GM06990 (cell line): ENCODE results near the gene UBE2D2.
"Not testable (repeated sequence)": the region's sequence is repeated elsewhere in the genome, so short reads cannot be mapped to it uniquely, and the experiment has no call there.

ENCODE experiments used
- DNase-seq: peaks from one replicate; pipeline ENCODE4 v3.0.0-alpha.2; 2011; ENCODE audit not compliant: insufficient read length; ENCODE audit errors: extremely low read depth
- H3K27me3 ChIP-seq: replicated peaks from 2 replicates; pipeline ENCODE4 v1.6.0; 2011; ENCODE audit warnings: low read length; ENCODE audit not compliant: control insufficient read depth, insufficient read depth
- H3K36me3 ChIP-seq: 2 replicates; pipeline ENCODE4 v1.5.1; 2011; ENCODE audit warnings: low read length; ENCODE audit not compliant: control insufficient read depth, insufficient read depth
- H3K4me3 ChIP-seq: replicated peaks from 2 replicates; pipeline ENCODE4 v1.5.1; 2011; ENCODE audit warnings: low read depth, mild to moderate bottlenecking, control low read depth, low read length
- TF ChIP-seq, protein P1 (sequence below): IDR thresholded peaks from 2 replicates; pipeline ENCODE4 v1.5.1; 2011; ENCODE audit warnings: low read length, control low read depth, mild to moderate bottlenecking, inconsistent platforms; ENCODE audit not compliant: insufficient read depth, poor library complexity, severe bottlenecking

UBE2D2 gene

DNA sequence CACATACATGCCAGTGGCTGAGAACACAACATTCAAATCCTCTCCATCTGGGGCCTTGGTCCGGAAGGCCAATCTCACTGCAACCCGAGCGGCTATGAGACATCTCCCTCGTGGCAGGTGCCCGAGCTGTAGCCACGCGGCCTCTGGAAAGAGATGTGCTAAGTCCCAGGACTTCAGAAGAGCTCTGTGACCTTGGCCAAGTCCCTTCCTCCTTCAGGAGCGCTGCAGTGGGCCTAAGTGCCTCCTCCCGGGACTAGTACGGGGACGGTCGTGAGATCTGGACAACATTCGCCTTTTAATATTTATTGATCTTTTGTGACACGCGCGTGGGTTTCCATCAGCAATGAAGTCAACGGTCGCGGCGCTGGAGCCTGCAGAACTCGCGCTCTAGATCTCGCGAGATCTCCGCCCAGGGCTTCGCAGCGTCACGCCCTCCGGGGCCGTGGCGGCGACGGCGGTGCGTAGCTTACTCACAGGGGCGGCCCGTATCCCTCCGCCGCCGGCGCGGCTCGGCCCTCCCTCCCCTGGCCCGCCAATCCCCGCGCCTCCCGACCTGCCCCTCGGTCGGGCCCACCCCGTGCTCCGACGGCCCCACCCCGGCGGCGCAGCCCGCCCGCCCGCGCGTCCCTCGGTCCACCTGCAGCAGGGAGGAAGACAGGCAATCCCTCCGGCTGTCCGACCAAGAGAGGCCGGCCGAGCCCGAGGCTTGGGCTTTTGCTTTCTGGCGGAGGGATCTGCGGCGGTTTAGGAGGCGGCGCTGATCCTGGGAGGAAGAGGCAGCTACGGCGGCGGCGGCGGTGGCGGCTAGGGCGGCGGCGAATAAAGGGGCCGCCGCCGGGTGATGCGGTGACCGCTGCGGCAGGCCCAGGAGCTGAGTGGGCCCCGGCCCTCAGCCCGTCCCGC, at the start of gene UBE2D2:
UBE2D2 (plus strand) TSS at position 588 of the 903 bp plus-strand sequence. CDS start 453 bp downstream, outside the sequence.
- DNase-seq: peak; percentile 100
- peak within 1 kb of the TSS; percentile 86 for H3K4me3 ChIP-seq
- TF ChIP-seq, protein P1, sequence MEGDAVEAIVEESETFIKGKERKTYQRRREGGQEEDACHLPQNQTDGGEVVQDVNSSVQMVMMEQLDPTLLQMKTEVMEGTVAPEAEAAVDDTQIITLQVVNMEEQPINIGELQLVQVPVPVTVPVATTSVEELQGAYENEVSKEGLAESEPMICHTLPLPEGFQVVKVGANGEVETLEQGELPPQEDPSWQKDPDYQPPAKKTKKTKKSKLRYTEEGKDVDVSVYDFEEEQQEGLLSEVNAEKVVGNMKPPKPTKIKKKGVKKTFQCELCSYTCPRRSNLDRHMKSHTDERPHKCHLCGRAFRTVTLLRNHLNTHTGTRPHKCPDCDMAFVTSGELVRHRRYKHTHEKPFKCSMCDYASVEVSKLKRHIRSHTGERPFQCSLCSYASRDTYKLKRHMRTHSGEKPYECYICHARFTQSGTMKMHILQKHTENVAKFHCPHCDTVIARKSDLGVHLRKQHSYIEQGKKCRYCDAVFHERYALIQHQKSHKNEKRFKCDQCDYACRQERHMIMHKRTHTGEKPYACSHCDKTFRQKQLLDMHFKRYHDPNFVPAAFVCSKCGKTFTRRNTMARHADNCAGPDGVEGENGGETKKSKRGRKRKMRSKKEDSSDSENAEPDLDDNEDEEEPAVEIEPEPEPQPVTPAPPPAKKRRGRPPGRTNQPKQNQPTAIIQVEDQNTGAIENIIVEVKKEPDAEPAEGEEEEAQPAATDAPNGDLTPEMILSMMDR: no peak
- no peaks in the 10 kb centered on the region for H3K36me3 ChIP-seq
- no peaks in the 10 kb centered on the region for H3K27me3 ChIP-seq

DNA sequence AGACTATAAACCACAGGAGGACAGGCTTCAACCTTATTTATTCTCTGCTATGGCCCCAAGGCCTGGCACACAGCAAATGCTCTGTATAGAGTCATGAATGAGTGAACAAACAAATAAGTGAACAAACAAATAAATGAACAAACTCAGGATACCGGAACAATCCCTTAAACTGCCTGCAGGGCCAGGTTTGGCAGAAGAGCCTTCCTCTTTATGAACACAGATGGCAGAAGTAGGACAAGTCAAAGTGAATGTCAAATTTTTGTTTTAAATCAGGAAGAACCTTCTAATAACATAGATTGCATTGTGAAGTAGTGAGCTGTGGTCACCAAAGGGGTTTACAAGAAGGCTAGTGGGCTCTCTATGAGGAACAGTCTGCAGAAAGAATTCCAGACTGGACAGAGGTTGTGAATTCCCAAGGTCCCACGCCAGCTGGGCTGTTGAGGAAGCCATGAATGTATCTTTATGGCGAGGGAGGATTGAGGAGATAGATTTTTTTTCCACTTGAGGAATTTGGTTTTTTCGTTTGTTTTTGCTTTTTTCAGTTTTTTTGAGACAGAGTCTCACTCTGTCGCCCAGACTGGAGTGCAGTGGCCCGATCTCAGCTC, 48.3 kb upstream of the UBE2D2 start:
- TF ChIP-seq, protein P1: no peak
- DNase-seq: no peak
- Histone ChIP-seq H3K36me3 (no peaks in the 10 kb centered on the region), H3K27me3 (no peaks in the 10 kb centered on the region), H3K4me3 (no peak overlapping the region)

DNA sequence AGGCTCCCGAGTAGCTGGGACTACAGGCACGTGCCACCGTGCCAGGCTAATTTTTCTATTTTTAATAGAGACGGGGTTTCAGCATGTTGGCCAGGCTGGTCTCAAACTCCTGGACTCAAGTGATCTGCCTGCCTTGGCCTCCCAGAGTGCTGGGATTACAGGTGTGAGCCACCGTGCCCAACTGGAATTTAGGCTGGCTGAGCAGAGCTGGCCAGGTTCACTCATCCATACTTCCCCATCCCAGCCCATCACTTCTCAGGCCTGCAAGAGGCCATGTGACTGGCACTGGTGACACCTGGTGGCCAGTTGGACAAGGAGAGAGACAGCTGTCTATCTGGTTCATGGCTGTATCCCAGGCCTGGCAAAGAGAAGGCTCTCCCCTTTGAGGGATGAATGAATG, 47.7 kb upstream of the UBE2D2 start:
- H3K27me3 ChIP-seq, H3K4me3 ChIP-seq, H3K36me3 ChIP-seq: not testable (repeated sequence)
- DNase-seq: peak; percentile 50
- TF ChIP-seq, protein P1: peak; percentile 69

- no peaks in the 10 kb centered on the region for H3K36me3 ChIP-seq
- no peak overlapping the region for H3K4me3 ChIP-seq
- no peaks in the 10 kb centered on the region for H3K27me3 ChIP-seq
- TF ChIP-seq, protein P1: no peak
- no peak for DNase-seq
Observed at GRCh38 chr5:139513852-139514485, 47.2 kb upstream of the UBE2D2 start.

GRCh38 chr5:139514486-139514856, 46.7 kb upstream of the UBE2D2 start:
- TF ChIP-seq, protein P1: no peak
- no peaks in the 10 kb centered on the region for H3K27me3 ChIP-seq
- no peak for DNase-seq
- H3K36me3 ChIP-seq: no peaks in the 10 kb centered on the region
- no peak overlapping the region for H3K4me3 ChIP-seq
